Chondrocyte (in vitro differentiated cells): Measurements from ENCODE around the gene MR1. TPM values are rescaled to one million over a fixed set of nuclear protein-coding genes. Genes with fewer than 3 reads are reported as not detected.
A peak's percentile ranks its signal among the peaks of the same experiment; 100 is the strongest.
"Not testable (repeated sequence)": the region's sequence is repeated elsewhere in the genome, so short reads cannot be mapped to it uniquely, and the experiment has no call there.

Experiments used
- DNase-seq: peaks from one replicate; pipeline ENCODE4 v3.0.0; 2021; ENCODE audit warnings: mixed read lengths, low spot score
- H3K27ac Mint-ChIP-seq: one replicate; pipeline ENCODE4 v1.8.0; 2021; ENCODE audit warnings: mild to moderate bottlenecking, moderate library complexity, mixed read lengths; ENCODE audit not compliant: unreplicated experiment
- H3K27me3 Mint-ChIP-seq: 2 replicates; pipeline ENCODE4 v1.8.0; 2021; ENCODE audit warnings: low read depth, mixed read lengths
- H3K36me3 Mint-ChIP-seq: 2 replicates; pipeline ENCODE4 v1.8.0; 2021; ENCODE audit warnings: low read depth, mixed read lengths
- H3K4me1 Mint-ChIP-seq: 2 replicates; pipeline ENCODE4 v1.8.0; 2021; ENCODE audit warnings: low read depth, mild to moderate bottlenecking, mixed read lengths
- H3K4me3 Mint-ChIP-seq: one replicate; pipeline ENCODE4 v1.8.0; 2021; ENCODE audit warnings: mild to moderate bottlenecking, moderate library complexity, mixed read lengths; ENCODE audit not compliant: unreplicated experiment
- H3K9me3 Mint-ChIP-seq: 2 replicates; pipeline ENCODE4 v1.8.0; 2021; ENCODE audit warnings: low read depth, mixed read lengths
- CTCF ChIP-seq: fragments of 200-600 bp; sonication (generic); IDR thresholded peaks from 2 replicates; pipeline ENCODE4 v1.5.0; 2021; ENCODE audit warnings: antibody characterized with exemption, mild to moderate bottlenecking, moderate library complexity
- total RNA-seq: library from RNA; stranded (reverse); gene quantifications from 3 replicates; pipeline ENCODE4 v1.2.1, GENCODE V29; 2021

Gene MR1
- total RNA-seq, 1 donor from 2014 or later = 3.8 TPM

- Mint-ChIP-seq H3K36me3 (no peaks in the 10 kb centered on the region), H3K4me1 (peaks cover 16% of the 10 kb centered on the region), H3K9me3 (no peaks in the 10 kb centered on the region), H3K27ac (no peak overlapping the region), H3K27me3 (no peaks in the 10 kb centered on the region), H3K4me3 (no peak overlapping the region)
- TF ChIP-seq CTCF = no peak
- no peak for DNase-seq
Observed at GRCh38 chr1:181032535-181032934, 1.2 kb upstream of the MR1 start.

GRCh38 chr1:181033128-181033798 lies 520 bp upstream of the MR1 start:
- DNase-seq = no peak
- peak overlapping the region; percentile 95 for H3K27ac Mint-ChIP-seq

GRCh38 chr1:181035210-181035609 lies 1.4 kb downstream of the MR1 start:
- not testable (repeated sequence) for DNase-seq, H3K9me3 Mint-ChIP-seq, H3K4me3 Mint-ChIP-seq, H3K27ac Mint-ChIP-seq, H3K36me3 Mint-ChIP-seq, H3K27me3 Mint-ChIP-seq
- H3K4me1 Mint-ChIP-seq = peaks cover 16% of the 10 kb centered on the region

More at GRCh38 chr1:181033128-181033798, 520 bp upstream of the MR1 start:
- peak overlapping the region; percentile 58 for H3K4me3 Mint-ChIP-seq
- H3K9me3 Mint-ChIP-seq = no peaks in the 10 kb centered on the region
- no peaks in the 10 kb centered on the region for H3K36me3 Mint-ChIP-seq
- peaks cover 16% of the 10 kb centered on the region for H3K4me1 Mint-ChIP-seq
- no peaks in the 10 kb centered on the region for H3K27me3 Mint-ChIP-seq
- TF ChIP-seq CTCF = no peak

- H3K27me3 Mint-ChIP-seq = no peaks in the 10 kb centered on the region
- no peak for DNase-seq
- H3K4me1 Mint-ChIP-seq = peaks cover 25% of the 10 kb centered on the region
- TF ChIP-seq CTCF = no peak
- H3K9me3 Mint-ChIP-seq = no peaks in the 10 kb centered on the region
- no peaks in the 10 kb centered on the region for H3K36me3 Mint-ChIP-seq
- no peak overlapping the region for H3K4me3 Mint-ChIP-seq
- no peak overlapping the region for H3K27ac Mint-ChIP-seq
Observed at GRCh38 chr1:181036107-181036836, 2.5 kb downstream of the MR1 start.

- Mint-ChIP-seq H3K9me3 (no peaks in the 10 kb centered on the region), H3K27me3 (no peaks in the 10 kb centered on the region), H3K4me1 (peaks cover 33% of the 10 kb centered on the region), H3K4me3 (no peak overlapping the region), H3K36me3 (no peaks in the 10 kb centered on the region), H3K27ac (no peak overlapping the region)
- no peak for TF ChIP-seq CTCF
- no peak for DNase-seq
Observed at GRCh38 chr1:181037386-181037785, 3.6 kb downstream of the MR1 start.
